ENCODE data around the gene SEL1L3.
"Not testable (repeated sequence)": the region's sequence is repeated elsewhere in the genome, so short reads cannot be mapped to it uniquely, and the experiment has no call there.

The SEL1L3 gene

GRCh38 chr4:25879991-25880651, 17.3 kb upstream of the SEL1L3 start:
- peak; percentile 68 to 77 for DNase-seq (ENCODE audit: low read depth in 2 of 2)

- no peak for DNase-seq (ENCODE audit: low read depth in 2 of 2)
These were observed 16.8 kb upstream of the SEL1L3 start for GRCh38 chr4:25879587-25879986.

DNA sequence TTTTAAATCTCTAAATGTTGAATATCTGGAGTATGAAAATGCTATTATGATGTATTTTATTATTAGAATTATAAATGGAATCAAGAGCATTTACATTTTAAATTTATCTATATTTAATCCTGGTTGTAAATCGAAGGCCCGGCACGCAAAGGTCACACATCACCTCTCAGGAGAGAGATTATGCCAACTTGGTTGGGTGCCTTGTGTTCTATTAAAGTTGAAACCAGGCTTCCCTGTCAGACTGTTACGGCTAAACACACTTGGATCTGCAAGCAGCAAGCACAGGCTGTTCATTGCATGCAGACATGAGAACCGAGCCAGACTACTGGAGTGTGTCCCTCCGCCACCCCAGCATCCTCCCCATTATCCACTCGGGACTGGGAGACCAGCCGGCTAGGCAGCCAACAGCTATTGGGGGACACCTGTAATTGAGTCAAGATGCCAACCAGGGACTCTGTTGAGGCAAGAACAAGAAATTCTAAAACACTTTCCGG, 16.4 kb upstream of the SEL1L3 start:
- DNase-seq (ENCODE audit: low read depth in 2 of 2), result no peak

DNA sequence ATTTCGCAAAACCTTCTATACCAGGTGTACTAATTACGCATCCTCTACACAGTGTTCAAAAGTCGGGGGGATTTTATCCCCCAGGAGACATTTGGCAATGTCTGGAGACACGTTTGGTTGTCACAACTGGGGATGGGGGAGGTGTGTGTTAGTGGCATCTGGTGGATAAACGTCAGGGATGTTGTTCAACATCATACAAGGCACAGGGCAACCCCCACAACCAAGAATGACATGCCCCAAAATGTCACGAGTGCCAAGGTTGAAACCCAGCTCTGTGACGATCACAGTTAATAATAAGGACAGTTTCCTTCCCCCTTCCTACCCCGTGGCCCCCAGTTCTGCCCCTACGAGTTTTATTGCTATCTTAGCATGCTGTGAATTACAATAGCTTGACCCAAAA, 15.9 kb upstream of the SEL1L3 start:
- no peak for DNase-seq (ENCODE audit: low read depth in 2 of 2)

DNA sequence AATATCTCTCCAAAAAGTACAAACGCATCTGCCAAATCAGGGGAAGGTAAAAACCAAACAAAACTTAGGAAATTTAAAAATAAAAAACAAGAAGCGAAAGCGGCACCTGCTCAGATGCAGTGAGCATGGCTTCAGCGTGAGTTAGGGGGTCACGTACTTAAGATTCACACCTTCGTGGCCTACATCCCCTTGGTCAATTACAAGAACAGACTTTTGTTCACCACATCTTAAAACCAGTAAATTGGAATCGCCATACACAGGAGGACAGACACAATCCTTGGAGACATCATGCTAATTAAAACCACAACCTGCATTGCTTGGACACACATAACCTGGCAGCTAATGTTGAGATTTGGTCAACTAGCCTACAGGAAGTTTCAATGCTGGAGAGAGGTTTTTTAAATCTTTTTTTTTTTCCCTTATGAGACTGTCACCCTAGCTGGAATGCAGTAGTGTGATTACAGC, 12.5 kb upstream of the SEL1L3 start:
- no peak for DNase-seq (ENCODE audit: low read depth in 2 of 2)

DNA sequence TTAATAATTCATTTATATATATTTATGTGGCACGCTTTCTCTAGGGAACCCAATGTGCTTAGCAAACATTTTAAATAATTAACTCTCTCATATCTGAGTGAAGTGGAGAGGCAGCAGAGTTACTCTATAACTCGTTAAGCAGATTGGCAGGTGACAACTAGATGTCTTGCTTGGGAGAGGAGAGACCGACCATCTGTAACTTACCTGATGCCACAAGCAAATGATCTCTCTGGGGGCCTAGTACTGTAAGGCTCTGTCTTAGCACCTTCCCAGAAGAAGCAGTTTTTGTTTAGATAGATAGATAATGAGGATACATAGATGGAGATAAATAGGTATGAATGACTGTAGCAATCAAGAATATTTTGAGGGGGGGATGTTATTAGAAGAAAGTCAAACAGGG, 11.9 kb upstream of the SEL1L3 start:
- DNase-seq (ENCODE audit: low read depth in 2 of 2), result no peak

DNA sequence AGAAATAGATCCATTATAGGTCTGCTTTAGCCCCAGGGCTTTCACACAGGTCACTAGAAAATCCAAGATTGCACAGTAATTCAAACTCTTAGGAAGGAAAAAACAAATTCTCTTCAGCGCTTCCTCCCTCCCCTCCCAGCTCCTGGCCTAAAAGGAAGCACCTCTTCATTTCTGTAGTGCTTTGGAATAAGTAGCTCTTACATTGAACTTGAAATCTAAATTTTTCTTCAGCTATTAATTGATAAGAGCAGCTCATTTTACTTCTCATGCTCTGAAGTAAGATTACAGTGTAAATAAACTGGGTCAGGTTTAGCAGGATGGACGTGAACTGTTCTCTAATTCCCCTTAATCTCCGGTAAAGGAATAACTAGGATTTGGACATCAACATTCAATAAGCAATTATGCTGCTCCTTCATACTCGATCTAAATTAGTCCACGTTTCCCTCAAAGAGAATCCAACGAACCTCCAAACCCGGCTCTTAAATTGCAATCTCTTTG, 10.9 kb upstream of the SEL1L3 start:
- no peak for DNase-seq (ENCODE audit: low read depth in 2 of 2)

GRCh38 chr4:25872851-25873631, 10.3 kb upstream of the SEL1L3 start:
- no peak for DNase-seq (ENCODE audit: low read depth in 2 of 2)

DNA sequence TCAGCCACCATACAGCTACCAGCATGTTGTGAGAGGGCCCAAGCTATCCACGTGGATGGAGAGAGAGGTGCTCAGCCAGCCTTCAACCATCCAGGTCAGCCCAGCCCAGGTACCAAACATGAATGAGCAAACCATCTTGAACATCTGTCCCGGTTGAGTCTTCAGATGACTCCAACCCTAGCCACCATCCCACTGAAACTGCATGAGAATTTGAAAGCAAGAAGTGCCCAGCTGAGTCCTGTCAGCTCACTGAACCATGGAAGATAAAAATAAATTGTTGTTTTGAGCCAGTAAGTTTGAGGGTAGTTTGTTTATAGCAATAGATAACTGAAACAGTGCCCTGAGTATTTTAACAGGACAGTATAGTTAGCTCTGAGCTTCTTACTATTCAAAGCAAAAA, 7.3 kb upstream of the SEL1L3 start:
- DNase-seq (ENCODE audit: low read depth in 2 of 2), result no peak

GRCh38 chr4:25867781-25868294, 5.0 kb upstream of the SEL1L3 start:
- DNase-seq (ENCODE audit: low read depth in 2 of 2), result no peak

- not testable (repeated sequence) for DNase-seq (ENCODE audit: low read depth in 2 of 2)
These were observed 3.6 kb upstream of the SEL1L3 start for GRCh38 chr4:25866401-25866800.

DNA sequence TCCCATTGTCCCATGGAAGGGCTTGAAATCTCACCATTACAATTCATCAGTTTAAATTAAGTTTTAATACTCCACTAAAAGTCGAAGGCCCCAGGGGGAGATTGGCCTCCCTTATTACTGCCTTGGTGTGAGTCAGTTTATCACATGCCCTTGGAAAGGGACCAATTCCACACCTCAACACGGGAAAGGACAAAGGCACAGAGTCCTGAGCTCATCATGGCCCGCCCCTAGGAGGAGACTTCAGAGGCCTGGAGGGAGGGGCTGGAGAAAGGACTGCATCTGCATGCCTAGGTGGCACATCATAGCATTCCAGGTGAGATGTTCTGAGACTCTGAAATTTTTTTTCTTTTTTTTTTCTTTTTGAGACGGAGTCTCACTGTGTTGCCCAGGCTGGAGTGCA, 2.8 kb upstream of the SEL1L3 start:
- DNase-seq (ENCODE audit: low read depth in 2 of 2), result no peak

GRCh38 chr4:25863831-25864418, 1.1 kb upstream of the SEL1L3 start:
- DNase-seq (ENCODE audit: low read depth in 2 of 2), result no peak

DNA sequence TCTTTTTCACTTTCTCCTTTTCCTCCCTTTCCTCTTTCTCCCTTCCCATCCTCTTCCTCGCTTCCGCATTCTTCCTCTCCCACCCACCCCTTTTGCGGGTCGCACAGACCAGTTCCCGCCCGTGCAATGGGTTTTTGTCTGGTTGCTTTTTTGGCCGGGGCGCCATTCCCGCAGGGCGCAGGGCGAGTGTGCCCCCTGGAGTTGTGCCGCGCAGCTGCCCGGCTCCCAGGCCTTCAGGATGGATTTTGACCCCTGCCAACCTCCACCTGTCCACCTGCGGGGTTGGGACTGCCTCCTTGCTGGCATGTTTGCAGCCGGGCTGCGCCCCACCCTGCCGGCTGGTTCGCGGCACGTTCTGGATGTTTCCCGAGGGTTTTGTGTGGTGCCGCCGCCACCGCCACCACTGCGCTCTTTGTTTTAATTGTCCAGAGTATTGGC, 578 bp upstream of the SEL1L3 start:
- DNase-seq (ENCODE audit: low read depth in 2 of 2), result no peak

DNA sequence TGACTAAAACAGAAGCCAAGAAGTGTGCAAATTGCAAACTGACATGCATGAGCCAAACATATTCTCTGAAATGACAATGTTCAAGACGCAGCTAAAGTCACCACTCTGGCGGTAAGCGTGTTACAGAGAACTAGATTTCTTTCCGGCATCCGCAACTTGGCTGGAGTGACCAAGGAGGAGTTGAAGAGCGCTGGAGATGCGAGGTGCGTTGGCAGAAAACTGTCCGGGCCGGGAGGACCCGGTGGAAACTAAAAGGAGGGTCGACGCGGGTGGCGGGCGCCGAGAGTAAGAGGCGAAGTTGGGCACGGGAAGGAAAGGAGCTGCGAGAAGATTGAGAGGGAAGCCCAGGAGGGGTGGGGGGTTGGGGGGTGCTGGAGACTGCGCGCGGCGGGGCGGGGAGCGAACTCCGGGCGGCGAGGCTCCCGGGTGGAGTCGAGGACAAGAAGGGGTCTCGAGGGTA, 807 bp downstream of the SEL1L3 start:
- DNase-seq (ENCODE audit: low read depth in 2 of 2), result no peak

GRCh38 chr4:25861280-25861950, 1.4 kb downstream of the SEL1L3 start:
- DNase-seq (ENCODE audit: low read depth in 2 of 2), result no peak

- no peak for DNase-seq (ENCODE audit: low read depth in 2 of 2)
These were observed 2.1 kb downstream of the SEL1L3 start for GRCh38 chr4:25860586-25861279.

GRCh38 chr4:25859429-25860148, 3.2 kb downstream of the SEL1L3 start:
- no peak for DNase-seq (ENCODE audit: low read depth in 2 of 2)

DNA sequence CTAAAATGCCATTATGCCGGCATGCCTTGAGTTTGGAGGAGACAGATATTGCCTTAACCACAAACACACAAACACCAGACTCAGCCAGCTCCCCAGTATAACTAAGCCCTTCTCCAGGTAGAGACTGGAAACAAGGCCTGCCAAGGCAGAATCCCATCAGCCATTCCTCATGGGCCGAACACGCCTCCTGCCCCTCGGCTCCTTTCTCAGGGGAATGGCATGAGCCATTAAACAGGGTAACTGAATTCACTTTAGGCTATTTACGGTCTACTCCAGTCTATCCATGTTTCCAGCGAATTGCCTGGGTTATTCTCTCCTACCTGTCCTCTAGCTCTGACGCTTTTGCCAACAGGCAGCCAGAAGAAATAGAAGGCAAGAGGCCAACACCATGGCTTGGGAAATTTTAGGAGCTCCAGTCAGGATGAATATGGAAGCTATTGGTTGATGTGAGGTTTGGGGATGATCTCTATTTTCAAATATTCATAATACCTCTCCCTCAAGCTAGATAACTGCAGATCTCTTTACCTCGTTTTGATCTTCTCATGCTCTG, 4.9 kb downstream of the SEL1L3 start:
- no peak for DNase-seq (ENCODE audit: low read depth in 2 of 2)

GRCh38 chr4:25857403-25857802, 5.4 kb downstream of the SEL1L3 start:
- no peak for DNase-seq (ENCODE audit: low read depth in 2 of 2)
